Pancreas (tissue), 10 donors: ENCODE results near the gene MTNR1B. TPM values are rescaled to one million over a fixed set of nuclear protein-coding genes. Genes with fewer than 3 reads are reported as not detected.

ENCODE experiments used
- ATAC-seq, 4 donors: fragments of 200-7000 bp; cut with Tn5 transposase; one replicate each; pipeline versions ENCODE4 v1.8.0 to v1.9.1; 2020; ENCODE audit warnings: mild to moderate bottlenecking in 4 of 4, moderate library complexity in 4 of 4
- DNase-seq, 6 donors: peaks; one replicate each; pipeline ENCODE4 v3.0.0-alpha.2; 2020
- FAIRE-seq: peaks from 2 replicates; lab custom pipeline; 2012; peaks lifted over from hg19 to GRCh38; lab: Jason Lieb, UNC
- H3K27ac ChIP-seq, 4 donors: fragments of 200-600 bp; sonication (generic); 1 replicate in 3 of 4; 2 replicates in 1 of 4; pipeline versions ENCODE4 v1.5.0 to v1.8.0; 2020
- H3K27me3 ChIP-seq, 4 donors: fragments of 200-600 bp; one replicate each; pipeline ENCODE4 v1.8.0; 2021
- H3K36me3 ChIP-seq, 3 donors: fragments of 200-600 bp; sonication (generic) in 1 of 3; one replicate each; pipeline versions ENCODE4 v1.5.0 to v1.8.0; 2020 to 2021
- H3K4me1 ChIP-seq, 3 donors: fragments of 200-600 bp; one replicate each; pipeline ENCODE4 v1.8.0; 2021
- H3K4me3 ChIP-seq, 4 donors: fragments of 200-600 bp; sonication (generic) in 2 of 4; one replicate each; pipeline versions ENCODE4 v1.5.0 to v1.8.0; 2020 to 2021
- H3K9me3 ChIP-seq, 4 donors: fragments of 200-600 bp; one replicate each; pipeline ENCODE4 v1.8.0; 2021
- CTCF ChIP-seq, 4 donors: fragments of 200-600 bp; sonication (generic) in 3 of 4; IDR thresholded peaks; one replicate each; pipeline versions ENCODE4 v1.5.0 to v1.8.0; 2021; ENCODE audit warnings: antibody characterized with exemption in 4 of 4
- WGBS, 2 donors: extraction: QIAGEN DNeasy Blood & Tissue Kit; methylation state at CpG; one replicate each; pipeline ENCODE4 v1.1.7; 2013; 5-methylcytosine and 5-hydroxymethylcytosine counted together
- intact Hi-C, 3 donors: fragments of 100-400 bp; cut with DNase I; formaldehyde crosslinking; loops; one replicate each; pipeline versions ENCODE4 v1.11.1 to v1.14.2; 2022
- polyA plus RNA-seq, 2 donors: library from polyadenylated mRNA; stranded (reverse); fragments of 200-250 nt; gene quantifications; one replicate each; pipeline ENCODE4 v1.2.3, GENCODE V29; 2013
- total RNA-seq, 6 donors: library from RNA; stranded (reverse); fragmentation: NEBNext Ultra II Directional in 4 of 6; extraction: Animal tissue kit (Norgen Biotek cat#: 25700) in 4 of 6; gene quantifications; one replicate each; pipeline versions ENCODE4 v1.2.1 to v1.2.4, GENCODE V29; 2021 to 2023
- donor health status: healthy with polysubstance abuse.
- donor health status: DM: no; HTN: no; CAD: no; lungs with moderate emphysema.
- donor health status: DM: no; HTN: no; CAD: no.
- donor health status: control.
- donor health status: control.
- donor health status: Bipolar disorder and iron deficiency.
- donor health status: DM: yes; HTN: yes; CAD: no.
- donor health status: DM: no; HTN: no; CAD: no.
- donor health status: DM: no; HTN: no; CAD: no.
- donor health status: DM: yes; HTN: yes; CAD: no.

The MTNR1B gene
- total and polyA plus RNA-seq, 8 donors, result 0.07 TPM; not detected in 7

- ATAC-seq, result peak in 1 of 4 donors; percentile 34
- intact Hi-C loops, result no loop called here
- DNase-seq, result peak in 2 of 6 donors; percentile 17 to 23
- WGBS, 2 donors, result 47 to 52% methylated on average over 8 of the region's 8 CpGs
- H3K27ac ChIP-seq, result no peak overlapping the region
- peaks cover 0 to 5% (median 1%) of the 10 kb centered on the region in 4 donors for H3K27me3 ChIP-seq
- H3K9me3 ChIP-seq, result no peaks in the 10 kb centered on the region
- no peak overlapping the region for H3K4me3 ChIP-seq
- no peaks in the 10 kb centered on the region for H3K36me3 ChIP-seq
- TF ChIP-seq CTCF (IDR thresholded peaks at IDR 0.05), result no peak
- FAIRE-seq, result no peak
- H3K4me1 ChIP-seq, result no peaks in the 10 kb centered on the region
These were observed 5.0 kb upstream of the MTNR1B start for GRCh38 chr11:92964471-92964870.

GRCh38 chr11:92965196-92965595 lies 4.3 kb upstream of the MTNR1B start:
- peaks cover 0 to 5% (median 4%) of the 10 kb centered on the region in 4 donors for H3K27me3 ChIP-seq
- no peak overlapping the region for H3K27ac ChIP-seq
- no peak overlapping the region for H3K4me3 ChIP-seq
- ATAC-seq (no peak), FAIRE-seq (no peak), DNase-seq (no peak)
- WGBS, 2 donors, result 69 to 70% methylated on average over 2 of the region's 2 CpGs
- H3K4me1 ChIP-seq, result no peaks in the 10 kb centered on the region
- no peaks in the 10 kb centered on the region for H3K36me3 ChIP-seq
- intact Hi-C loops, result no loop called here
- no peaks in the 10 kb centered on the region for H3K9me3 ChIP-seq
- TF ChIP-seq CTCF (IDR thresholded peaks at IDR 0.05), result no peak

- no peak for DNase-seq
- no peak for FAIRE-seq
- Histone ChIP-seq H3K9me3 (no peaks in the 10 kb centered on the region), H3K4me3 (no peak overlapping the region), H3K27me3 (peaks cover 0 to 9% (median 5%) of the 10 kb centered on the region in 4 donors), H3K36me3 (no peaks in the 10 kb centered on the region), H3K27ac (no peak overlapping the region), H3K4me1 (no peaks in the 10 kb centered on the region)
- 72 to 77% methylated on average over 2 of the region's 2 CpGs for WGBS, 2 donors
- intact Hi-C loops, result no loop called here
- ATAC-seq, result no peak
- no peak for TF ChIP-seq CTCF (IDR thresholded peaks at IDR 0.05)
These were observed 2.3 kb upstream of the MTNR1B start for GRCh38 chr11:92967178-92967577.

GRCh38 chr11:92967867-92968266 lies 1.6 kb upstream of the MTNR1B start:
- no peak for TF ChIP-seq CTCF (IDR thresholded peaks at IDR 0.05)
- Histone ChIP-seq H3K27me3 (peaks cover 0 to 9% (median 5%) of the 10 kb centered on the region in 4 donors), H3K9me3 (no peaks in the 10 kb centered on the region), H3K4me3 (no peak overlapping the region), H3K4me1 (no peaks in the 10 kb centered on the region), H3K36me3 (no peaks in the 10 kb centered on the region), H3K27ac (no peak overlapping the region)
- ATAC-seq (no peak), DNase-seq (no peak), FAIRE-seq (no peak)
- WGBS, 2 donors, result 75 to 82% methylated on average over 2 of the region's 2 CpGs
- intact Hi-C loops, result no loop called here

- no peak for TF ChIP-seq CTCF (IDR thresholded peaks at IDR 0.05)
- 2 to 6% methylated on average over 15 to 16 of the region's 16 CpGs for WGBS, 2 donors
- H3K27me3 ChIP-seq, result peaks cover 0 to 9% (median 5%) of the 10 kb centered on the region in 4 donors
- H3K4me1 ChIP-seq, result no peaks in the 10 kb centered on the region
- intact Hi-C loops, result no loop called here
- H3K36me3 ChIP-seq, result no peaks in the 10 kb centered on the region
- peak overlapping the region in 1 of 4 donors; percentile 27 for H3K4me3 ChIP-seq
- DNase-seq, result no peak
- no peaks in the 10 kb centered on the region for H3K9me3 ChIP-seq
- H3K27ac ChIP-seq, result no peak overlapping the region
- peak in 2 of 4 donors; percentile 26 to 59 for ATAC-seq
- FAIRE-seq, result no peak
These were observed 188 bp upstream of the MTNR1B start for GRCh38 chr11:92969293-92969633.
